Endothelial cell (in vitro differentiated cells): ENCODE results near the gene MAGOHB. TPM values are rescaled to one million over a fixed set of nuclear protein-coding genes. Genes with fewer than 3 reads are reported as not detected.

Experiments
- DNase-seq: peaks from one replicate; pipeline ENCODE4 v3.0.0; 2021; ENCODE audit warnings: low spot score
- H3K27ac Mint-ChIP-seq: one replicate; pipeline ENCODE4 v1.8.0; 2021; ENCODE audit warnings: mixed read lengths, inconsistent platforms; ENCODE audit not compliant: unreplicated experiment
- H3K27me3 Mint-ChIP-seq: one replicate; pipeline ENCODE4 v1.8.0; 2021; ENCODE audit warnings: mild to moderate bottlenecking, moderate library complexity, mixed read lengths, inconsistent platforms; ENCODE audit not compliant: unreplicated experiment
- H3K36me3 Mint-ChIP-seq: one replicate; pipeline ENCODE4 v1.8.0; 2021; ENCODE audit warnings: mild to moderate bottlenecking, low read depth, mixed read lengths, inconsistent platforms; ENCODE audit not compliant: unreplicated experiment
- H3K4me1 Mint-ChIP-seq: one replicate; pipeline ENCODE4 v1.8.0; 2021; ENCODE audit warnings: mild to moderate bottlenecking, mixed read lengths, inconsistent platforms; ENCODE audit not compliant: unreplicated experiment
- H3K4me3 Mint-ChIP-seq: one replicate; pipeline ENCODE4 v1.8.0; 2021; ENCODE audit warnings: mild to moderate bottlenecking, mixed read lengths, inconsistent platforms; ENCODE audit not compliant: unreplicated experiment
- H3K9me3 Mint-ChIP-seq: one replicate; pipeline ENCODE4 v1.8.0; 2021; ENCODE audit warnings: mixed read lengths, inconsistent platforms; ENCODE audit not compliant: unreplicated experiment
- total RNA-seq: library from RNA; stranded (reverse); fragmentation: NEBNext Ultra II Directional; extraction: Animal tissue kit (Norgen Biotek cat#: 25700); gene quantifications from one replicate; pipeline ENCODE4 v1.2.1, GENCODE V29; 2021; ENCODE audit not compliant: unreplicated experiment
- TF ChIP-seq, protein P1 (sequence below): fragments of 200-600 bp; sonication (generic); IDR thresholded peaks from one replicate; pipeline ENCODE4 v1.5.0; 2021; ENCODE audit warnings: antibody characterized with exemption; ENCODE audit not compliant: unreplicated experiment

The MAGOHB gene
- total RNA-seq, 1 donor from 2014 or later = 23.8 TPM

DNA sequence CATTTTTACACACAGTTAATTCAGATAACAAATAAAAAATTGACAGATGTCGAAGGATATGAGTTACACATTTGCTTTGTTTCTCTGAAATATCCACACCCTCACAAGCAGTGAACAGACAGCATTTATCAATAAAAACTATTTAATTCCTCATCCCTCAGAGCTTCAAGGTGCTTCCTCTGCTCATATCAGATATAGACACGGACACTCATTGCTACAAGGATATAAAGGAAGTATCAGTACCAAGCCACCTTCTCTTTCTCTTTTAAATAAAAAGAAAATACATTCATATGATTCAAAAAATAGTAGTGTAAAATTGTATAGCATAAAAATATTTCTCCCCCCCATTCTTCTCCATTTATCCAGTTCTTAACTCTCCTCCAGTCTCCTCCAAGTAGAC, 21.9 kb upstream of the MAGOHB start:
- H3K4me3 Mint-ChIP-seq = no peak overlapping the region
- no peak overlapping the region for H3K27ac Mint-ChIP-seq
- peaks cover 12% of the 10 kb centered on the region for H3K4me1 Mint-ChIP-seq
- no peak for DNase-seq
- TF ChIP-seq, protein P1, sequence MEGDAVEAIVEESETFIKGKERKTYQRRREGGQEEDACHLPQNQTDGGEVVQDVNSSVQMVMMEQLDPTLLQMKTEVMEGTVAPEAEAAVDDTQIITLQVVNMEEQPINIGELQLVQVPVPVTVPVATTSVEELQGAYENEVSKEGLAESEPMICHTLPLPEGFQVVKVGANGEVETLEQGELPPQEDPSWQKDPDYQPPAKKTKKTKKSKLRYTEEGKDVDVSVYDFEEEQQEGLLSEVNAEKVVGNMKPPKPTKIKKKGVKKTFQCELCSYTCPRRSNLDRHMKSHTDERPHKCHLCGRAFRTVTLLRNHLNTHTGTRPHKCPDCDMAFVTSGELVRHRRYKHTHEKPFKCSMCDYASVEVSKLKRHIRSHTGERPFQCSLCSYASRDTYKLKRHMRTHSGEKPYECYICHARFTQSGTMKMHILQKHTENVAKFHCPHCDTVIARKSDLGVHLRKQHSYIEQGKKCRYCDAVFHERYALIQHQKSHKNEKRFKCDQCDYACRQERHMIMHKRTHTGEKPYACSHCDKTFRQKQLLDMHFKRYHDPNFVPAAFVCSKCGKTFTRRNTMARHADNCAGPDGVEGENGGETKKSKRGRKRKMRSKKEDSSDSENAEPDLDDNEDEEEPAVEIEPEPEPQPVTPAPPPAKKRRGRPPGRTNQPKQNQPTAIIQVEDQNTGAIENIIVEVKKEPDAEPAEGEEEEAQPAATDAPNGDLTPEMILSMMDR = no peak
- peaks cover 16% of the 10 kb centered on the region for H3K36me3 Mint-ChIP-seq
- H3K27me3 Mint-ChIP-seq = no peaks in the 10 kb centered on the region
- H3K9me3 Mint-ChIP-seq = no peaks in the 10 kb centered on the region

DNA sequence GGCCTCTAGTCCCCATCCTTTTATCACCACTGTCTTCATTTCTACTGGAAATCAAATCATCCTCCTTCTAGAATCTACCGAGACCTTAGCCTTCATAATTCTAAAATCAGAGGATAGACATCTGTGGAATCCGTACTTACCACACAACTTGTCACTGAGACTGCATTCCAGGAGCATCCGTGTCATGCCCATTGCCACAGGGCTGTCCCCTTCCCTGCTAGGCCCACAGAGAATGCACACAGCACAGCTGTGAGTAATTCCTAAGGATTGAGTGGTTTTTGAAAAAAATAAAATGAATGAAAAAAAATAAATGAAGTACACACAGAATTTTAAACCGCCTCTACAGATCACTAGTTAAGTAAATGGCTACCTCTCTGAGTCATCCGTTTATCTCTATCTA, 21.0 kb upstream of the MAGOHB start:
- H3K27ac Mint-ChIP-seq = no peak overlapping the region
- peaks cover 12% of the 10 kb centered on the region for H3K4me1 Mint-ChIP-seq
- DNase-seq = no peak

DNA sequence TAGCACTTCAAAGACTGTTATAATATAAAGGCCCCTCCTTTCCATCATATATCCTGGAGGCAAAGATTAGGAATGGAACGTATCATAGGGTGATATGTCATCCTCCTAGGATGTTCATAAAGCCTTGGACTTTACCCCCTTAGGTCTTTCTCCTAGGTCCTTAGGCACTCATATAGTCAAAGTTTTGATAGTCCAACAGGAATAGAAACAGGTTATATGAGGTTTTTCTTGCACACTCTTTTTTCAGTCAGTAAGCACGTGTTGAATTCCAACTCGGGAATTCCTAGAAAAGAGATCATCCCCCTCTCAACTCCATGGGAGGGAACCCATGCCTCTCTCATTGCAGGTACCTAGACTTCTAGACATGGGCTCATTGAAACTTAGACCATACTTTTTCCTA, 20.1 kb upstream of the MAGOHB start:
- peaks cover 19% of the 10 kb centered on the region for H3K36me3 Mint-ChIP-seq
- TF ChIP-seq, protein P1 = no peak
- H3K9me3 Mint-ChIP-seq = no peaks in the 10 kb centered on the region
- no peaks in the 10 kb centered on the region for H3K27me3 Mint-ChIP-seq
- no peak overlapping the region for H3K27ac Mint-ChIP-seq
- H3K4me1 Mint-ChIP-seq = peaks cover 12% of the 10 kb centered on the region
- DNase-seq = no peak
- no peak overlapping the region for H3K4me3 Mint-ChIP-seq

More for the DNA sequence above, 21.0 kb upstream of the MAGOHB start:
- H3K27me3 Mint-ChIP-seq = no peaks in the 10 kb centered on the region
- H3K36me3 Mint-ChIP-seq = peaks cover 21% of the 10 kb centered on the region
- no peak overlapping the region for H3K4me3 Mint-ChIP-seq
- TF ChIP-seq, protein P1 = no peak
- no peaks in the 10 kb centered on the region for H3K9me3 Mint-ChIP-seq

DNA sequence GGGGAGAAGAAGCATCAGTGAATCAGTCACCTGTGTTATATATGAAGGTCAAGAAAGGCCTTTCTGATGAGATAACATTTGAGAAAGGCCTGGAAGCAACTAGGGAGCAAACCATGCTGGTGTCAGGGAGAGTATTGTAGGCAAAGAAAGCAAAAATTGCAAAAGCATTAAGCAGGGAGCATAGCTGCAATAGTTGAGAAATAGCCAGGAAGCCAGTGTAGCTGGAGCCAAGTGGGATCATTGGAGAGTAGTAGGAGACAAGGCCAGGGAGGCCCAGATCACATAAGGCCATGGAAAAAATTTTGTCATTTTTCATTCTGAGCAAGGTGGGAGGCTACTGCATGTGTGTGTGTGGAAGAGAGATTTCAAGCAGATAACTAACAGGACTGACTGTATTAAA, 18.8 kb upstream of the MAGOHB start:
- Mint-ChIP-seq H3K27ac (no peak overlapping the region), H3K4me1 (peaks cover 12% of the 10 kb centered on the region), H3K36me3 (peaks cover 23% of the 10 kb centered on the region), H3K27me3 (no peaks in the 10 kb centered on the region), H3K9me3 (no peaks in the 10 kb centered on the region), H3K4me3 (no peak overlapping the region)
- TF ChIP-seq, protein P1 = no peak
- DNase-seq = no peak

DNA sequence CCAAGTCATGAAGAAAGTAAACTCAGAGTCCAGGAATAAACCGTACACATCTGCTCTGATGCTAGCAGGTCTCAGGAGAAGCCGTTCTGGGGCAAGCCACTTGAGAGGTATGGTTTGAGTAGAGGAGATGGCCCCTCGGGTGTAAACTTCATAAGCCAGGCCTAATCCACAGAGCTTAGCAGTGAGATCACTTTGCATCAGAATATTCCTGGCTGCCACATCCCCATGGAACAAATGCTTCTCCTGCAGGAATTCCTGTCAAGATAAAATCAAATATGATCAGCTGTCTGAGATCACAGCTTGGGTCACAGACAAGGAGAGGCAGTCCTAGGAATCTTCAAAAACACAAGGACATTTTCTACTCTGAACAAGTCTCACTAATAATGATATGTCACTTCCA, 11.2 kb upstream of the MAGOHB start:
- H3K9me3 Mint-ChIP-seq = no peaks in the 10 kb centered on the region
- H3K4me3 Mint-ChIP-seq = no peak overlapping the region
- H3K27me3 Mint-ChIP-seq = no peaks in the 10 kb centered on the region
- H3K4me1 Mint-ChIP-seq = no peaks in the 10 kb centered on the region
- H3K36me3 Mint-ChIP-seq = peaks cover 7% of the 10 kb centered on the region
- DNase-seq = no peak
- TF ChIP-seq, protein P1 = no peak
- H3K27ac Mint-ChIP-seq = no peak overlapping the region
